GM21381 (cell line): ENCODE measurements around the gene RUBCN.
"Not testable (repeated sequence)": the region's sequence is repeated elsewhere in the genome, so short reads cannot be mapped to it uniquely, and the experiment has no call there.

Experiments used
- ATAC-seq: cut with Tn5 transposase; IDR thresholded peaks from one replicate; pipeline ENCODE4 v1.9.1; 2021; ENCODE audit warnings: mild to moderate bottlenecking, moderate library complexity; ENCODE audit not compliant: unreplicated experiment

RUBCN gene

GRCh38 chr3:197686899-197687298, 49.8 kb downstream of the RUBCN start:
- ATAC-seq, result no peak

- ATAC-seq, result no peak
These were observed 51.2 kb downstream of the RUBCN start for GRCh38 chr3:197685546-197685945.

GRCh38 chr3:197683191-197683590, 53.5 kb downstream of the RUBCN start:
- ATAC-seq, result no peak

GRCh38 chr3:197682713-197683112, 54.0 kb downstream of the RUBCN start:
- ATAC-seq, result no peak

GRCh38 chr3:197680955-197681521, 55.7 kb downstream of the RUBCN start:
- ATAC-seq, result no peak

- ATAC-seq, result no peak
These were observed 60.8 kb downstream of the RUBCN start for GRCh38 chr3:197675951-197676350.

- no peak for ATAC-seq
These were observed 61.2 kb downstream of the RUBCN start for GRCh38 chr3:197675563-197675860.

- ATAC-seq, result no peak
These were observed 61.8 kb downstream of the RUBCN start for GRCh38 chr3:197674741-197675562.

GRCh38 chr3:197673170-197673569, 63.5 kb downstream of the RUBCN start:
- ATAC-seq, result no peak

GRCh38 chr3:197670361-197670760, 66.3 kb downstream of the RUBCN start:
- no peak for ATAC-seq

- ATAC-seq, result no peak
These were observed 68.7 kb downstream of the RUBCN start for GRCh38 chr3:197667968-197668367.

- ATAC-seq, result not testable (repeated sequence)
These were observed 69.4 kb downstream of the RUBCN start for GRCh38 chr3:197667293-197667692.

GRCh38 chr3:197666221-197666842, 70.4 kb downstream of the RUBCN start:
- not testable (repeated sequence) for ATAC-seq

- ATAC-seq, result not testable (repeated sequence)
These were observed 71.2 kb downstream of the RUBCN start for GRCh38 chr3:197665549-197665948.

- ATAC-seq, result peak; percentile 84
These were observed 71.6 kb downstream of the RUBCN start for GRCh38 chr3:197665142-197665491.

GRCh38 chr3:197664414-197665141, 72.1 kb downstream of the RUBCN start:
- ATAC-seq, result peak; percentile 41

GRCh38 chr3:197663367-197664140, 73.2 kb downstream of the RUBCN start:
- not testable (repeated sequence) for ATAC-seq

- not testable (repeated sequence) for ATAC-seq
These were observed 74.4 kb downstream of the RUBCN start for GRCh38 chr3:197662352-197662751.

- not testable (repeated sequence) for ATAC-seq
These were observed 74.8 kb downstream of the RUBCN start for GRCh38 chr3:197661874-197662273.

GRCh38 chr3:197661234-197661834, 75.4 kb downstream of the RUBCN start:
- ATAC-seq, result not testable (repeated sequence)
